NT2/D1 (cell line): Measurements from ENCODE around the gene DLAT.

Experiments used
- SUZ12 ChIP-seq: IDR thresholded peaks from 2 replicates; pipeline ENCODE4 v1.6.1; 2011; ENCODE audit not compliant: insufficient read length, insufficient read depth; ENCODE audit errors: extremely low read depth
- YY1 ChIP-seq: IDR thresholded peaks from 2 replicates; pipeline ENCODE4 v1.6.1; 2011; ENCODE audit not compliant: insufficient read length, insufficient read depth

- no peak for TF ChIP-seq YY1
- TF ChIP-seq SUZ12 = no peak
These were observed 32.9 kb upstream of the DLAT start for GRCh38 chr11:111992206-111992855.
